ENCODE data around the gene ABHD16A.

Gene ABHD16A

DNA sequence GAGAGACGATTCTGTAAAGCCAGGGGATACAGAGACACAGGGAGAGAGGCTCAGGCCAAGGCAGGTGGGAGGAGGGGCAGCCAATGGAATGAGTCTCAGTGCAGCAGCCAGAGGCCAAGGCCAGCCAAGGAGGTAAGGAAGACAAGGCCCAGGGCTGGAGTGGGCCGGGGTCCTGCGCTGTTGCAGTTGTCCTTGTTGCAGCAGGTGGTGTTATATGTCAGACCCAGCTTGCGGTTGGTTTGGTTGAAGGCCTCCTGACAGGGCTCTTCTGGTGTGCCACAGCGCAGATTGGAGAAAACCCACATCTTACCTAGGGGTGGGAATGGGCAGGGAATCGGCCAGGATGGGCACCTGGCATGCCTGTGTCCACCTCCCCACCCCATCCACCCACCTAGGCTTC is 15.9 kb upstream of the ABHD16A start:
- Mint-ChIP-seq H3K36me3 (ENCODE audit: low read depth) (peaks cover 2% of the 10 kb centered on the region), H3K9me3 (no peaks in the 10 kb centered on the region), H3K27me3 (ENCODE audit: low read depth, poor library complexity) (no peaks in the 10 kb centered on the region), H3K27ac (peak overlapping the region; percentile 3), H3K4me1 (peaks cover 40% of the 10 kb centered on the region), H3K4me3 (no peak overlapping the region)
- no peak for DNase-seq
- TF ChIP-seq, protein P1, sequence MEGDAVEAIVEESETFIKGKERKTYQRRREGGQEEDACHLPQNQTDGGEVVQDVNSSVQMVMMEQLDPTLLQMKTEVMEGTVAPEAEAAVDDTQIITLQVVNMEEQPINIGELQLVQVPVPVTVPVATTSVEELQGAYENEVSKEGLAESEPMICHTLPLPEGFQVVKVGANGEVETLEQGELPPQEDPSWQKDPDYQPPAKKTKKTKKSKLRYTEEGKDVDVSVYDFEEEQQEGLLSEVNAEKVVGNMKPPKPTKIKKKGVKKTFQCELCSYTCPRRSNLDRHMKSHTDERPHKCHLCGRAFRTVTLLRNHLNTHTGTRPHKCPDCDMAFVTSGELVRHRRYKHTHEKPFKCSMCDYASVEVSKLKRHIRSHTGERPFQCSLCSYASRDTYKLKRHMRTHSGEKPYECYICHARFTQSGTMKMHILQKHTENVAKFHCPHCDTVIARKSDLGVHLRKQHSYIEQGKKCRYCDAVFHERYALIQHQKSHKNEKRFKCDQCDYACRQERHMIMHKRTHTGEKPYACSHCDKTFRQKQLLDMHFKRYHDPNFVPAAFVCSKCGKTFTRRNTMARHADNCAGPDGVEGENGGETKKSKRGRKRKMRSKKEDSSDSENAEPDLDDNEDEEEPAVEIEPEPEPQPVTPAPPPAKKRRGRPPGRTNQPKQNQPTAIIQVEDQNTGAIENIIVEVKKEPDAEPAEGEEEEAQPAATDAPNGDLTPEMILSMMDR (IDR thresholded peaks at IDR 0.05) = no peak

DNA sequence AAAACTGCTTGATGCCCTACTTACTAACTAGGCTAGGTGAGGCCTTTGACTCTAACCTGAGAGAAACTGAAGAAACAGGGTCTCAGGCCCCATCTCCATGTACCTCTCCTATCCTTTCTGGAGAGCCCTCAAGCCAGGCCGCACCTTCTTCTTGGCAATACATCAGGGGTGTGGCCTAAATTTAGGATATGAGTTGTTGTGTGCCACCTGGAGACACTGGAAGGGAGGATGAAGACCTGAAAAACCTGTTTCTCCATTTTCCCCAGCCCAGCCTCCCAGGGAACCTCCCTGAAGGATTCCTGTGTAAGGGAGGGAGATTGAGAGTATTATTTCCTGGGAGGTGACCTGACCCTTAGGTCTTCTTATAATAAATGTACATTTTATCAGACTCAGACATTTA is 15.1 kb upstream of the ABHD16A start:
- no peak for DNase-seq
- Mint-ChIP-seq H3K9me3 (no peaks in the 10 kb centered on the region), H3K4me3 (no peak overlapping the region), H3K36me3 (ENCODE audit: low read depth) (no peaks in the 10 kb centered on the region), H3K27ac (no peak overlapping the region), H3K27me3 (ENCODE audit: low read depth, poor library complexity) (no peaks in the 10 kb centered on the region), H3K4me1 (peaks cover 45% of the 10 kb centered on the region)
- TF ChIP-seq, protein P1 (IDR thresholded peaks at IDR 0.05) = no peak

DNA sequence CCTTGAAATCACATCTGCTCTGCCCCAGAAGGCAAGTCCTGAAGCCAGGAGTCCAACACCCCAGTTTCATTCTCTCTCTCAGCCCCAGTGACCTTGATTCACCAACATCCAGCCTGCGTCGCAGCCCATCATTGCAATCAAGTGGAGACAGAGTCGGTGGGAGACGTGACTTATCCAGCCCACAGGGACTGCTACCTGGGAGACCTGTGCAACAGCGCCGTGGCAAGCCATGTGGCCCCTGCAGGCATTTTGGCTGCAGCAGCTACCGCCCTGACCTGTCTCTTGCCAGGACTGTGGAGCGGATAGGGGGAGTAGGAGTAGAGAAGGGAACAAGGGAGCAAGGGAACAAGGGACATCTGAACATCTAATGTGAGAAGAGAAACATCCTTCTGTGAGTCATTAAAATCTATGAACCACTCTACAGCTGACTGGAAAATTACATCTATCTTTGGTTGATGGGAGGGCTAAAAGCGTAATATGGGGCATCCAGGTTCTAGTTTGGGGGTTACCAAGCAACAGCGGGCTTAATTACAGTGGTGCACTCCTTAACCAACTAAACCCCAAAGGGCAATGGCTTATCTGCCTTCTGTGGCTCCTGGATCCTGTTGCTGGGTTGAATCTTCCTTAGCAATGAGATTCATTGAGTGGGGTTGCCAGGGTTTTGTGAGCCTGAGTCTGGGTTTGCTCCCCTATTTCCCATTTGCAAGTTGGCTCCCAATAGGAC is 14.5 kb upstream of the ABHD16A start:
- TF ChIP-seq, protein P1 (IDR thresholded peaks at IDR 0.05) = no peak
- H3K4me3 Mint-ChIP-seq = no peak overlapping the region
- H3K4me1 Mint-ChIP-seq = peaks cover 51% of the 10 kb centered on the region
- H3K9me3 Mint-ChIP-seq = no peaks in the 10 kb centered on the region
- no peaks in the 10 kb centered on the region for H3K27me3 Mint-ChIP-seq (ENCODE audit: low read depth, poor library complexity)
- DNase-seq = peak; percentile 29
- no peaks in the 10 kb centered on the region for H3K36me3 Mint-ChIP-seq (ENCODE audit: low read depth)
- H3K27ac Mint-ChIP-seq = no peak overlapping the region

DNA sequence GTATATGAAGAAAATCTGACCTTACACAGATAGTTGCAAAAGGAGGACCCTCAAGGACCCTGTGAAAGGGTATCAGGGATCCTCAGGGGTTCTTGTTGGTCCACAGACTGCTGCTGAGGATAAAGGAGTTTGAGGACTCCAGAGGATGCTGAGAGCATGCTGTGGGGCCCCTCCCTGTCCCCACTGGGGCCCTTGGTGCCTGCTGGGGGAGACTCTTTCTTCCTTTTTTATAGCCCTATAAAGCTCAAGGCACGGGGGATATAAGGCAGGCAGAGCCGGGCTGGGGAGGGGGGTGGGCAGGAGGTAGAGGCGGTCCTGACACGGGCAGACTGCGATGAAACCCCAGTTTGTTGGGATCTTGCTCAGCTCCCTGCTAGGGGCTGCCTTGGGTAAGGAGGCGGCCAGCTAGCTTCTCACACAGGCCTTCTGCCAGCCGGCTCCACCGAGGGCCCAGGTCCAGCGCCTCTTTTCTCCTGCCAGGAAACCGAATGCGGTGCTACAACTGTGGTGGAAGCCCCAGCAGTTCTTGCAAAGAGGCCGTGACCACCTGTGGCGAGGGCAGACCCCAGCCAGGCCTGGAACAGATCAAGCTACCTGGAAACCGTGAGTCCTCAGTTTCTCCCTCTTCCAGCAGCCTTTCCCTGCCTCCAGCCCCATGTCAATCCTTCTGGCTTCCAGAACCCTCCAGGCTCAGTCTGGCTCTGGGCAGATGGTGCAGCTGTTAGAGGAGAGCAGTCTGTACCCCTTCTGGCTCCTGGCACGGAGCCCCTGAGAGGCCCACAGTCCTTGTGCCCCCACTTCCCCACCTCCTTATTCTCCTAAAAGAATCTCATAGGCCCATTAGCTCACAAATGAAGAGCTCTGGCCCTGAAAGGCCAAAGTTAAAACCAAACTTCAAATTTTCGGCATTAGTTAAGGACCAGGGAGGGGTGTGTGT is 12.2 kb upstream of the ABHD16A start, which contains the start of gene LY6G6D:
Gene LY6G6D (plus strand): TSS at position 327 of the 937 bp plus-strand sequence. CDS start 8 bp downstream, at position 335.
- Mint-ChIP-seq H3K36me3 (ENCODE audit: low read depth) (no peaks in the 10 kb centered on the region), H3K4me3 (peak within 1 kb of the TSS; percentile 68), H3K27ac (peak within 1 kb of the TSS; percentile 98), H3K4me1 (peaks cover 74% of the 10 kb centered on the region), H3K9me3 (no peaks in the 10 kb centered on the region), H3K27me3 (ENCODE audit: low read depth, poor library complexity) (no peaks in the 10 kb centered on the region)
- peak; percentile 17 for DNase-seq
- TF ChIP-seq, protein P1 (IDR thresholded peaks at IDR 0.05) = no peak

DNA sequence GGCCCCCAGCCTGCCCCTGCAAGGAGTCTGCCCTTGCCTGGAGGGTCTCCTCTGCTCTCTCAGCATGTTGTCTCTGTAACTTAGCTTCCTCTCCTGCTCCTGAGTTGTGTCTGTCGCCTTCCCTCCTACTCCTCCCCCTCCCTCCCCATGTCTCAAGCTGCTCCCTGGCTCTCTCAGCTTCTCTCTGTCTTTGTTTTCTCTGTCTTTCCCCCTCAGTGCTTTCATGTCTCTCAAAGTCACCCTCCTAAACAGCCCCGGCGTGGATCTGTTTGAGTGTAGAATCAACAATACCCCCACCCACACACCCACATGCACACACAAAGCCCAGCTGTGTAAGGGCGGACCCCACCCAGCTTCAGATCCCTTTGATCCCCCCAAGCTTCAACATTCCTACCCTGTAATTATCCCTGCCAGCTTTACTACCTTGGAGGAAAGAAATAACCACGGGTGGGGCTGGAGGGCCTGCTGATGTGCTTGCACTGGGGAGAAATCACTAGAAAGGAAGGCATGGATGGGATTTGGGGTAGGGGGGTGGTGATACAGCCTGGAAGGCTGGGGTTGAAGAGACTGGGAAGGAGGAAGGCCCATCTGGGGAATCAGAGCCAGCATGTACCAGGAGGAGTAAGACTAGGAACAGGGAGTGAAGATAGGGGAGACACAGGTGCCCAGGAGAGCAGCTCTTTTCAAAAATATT is 11.0 kb upstream of the ABHD16A start:
- peak overlapping the region; percentile 68 for H3K4me3 Mint-ChIP-seq
- H3K4me1 Mint-ChIP-seq = peaks cover 76% of the 10 kb centered on the region
- DNase-seq = peak; percentile 23

More for the DNA sequence above, 11.0 kb upstream of the ABHD16A start:
- no peaks in the 10 kb centered on the region for H3K9me3 Mint-ChIP-seq
- no peaks in the 10 kb centered on the region for H3K36me3 Mint-ChIP-seq (ENCODE audit: low read depth)
- H3K27me3 Mint-ChIP-seq (ENCODE audit: low read depth, poor library complexity) = no peaks in the 10 kb centered on the region
- H3K27ac Mint-ChIP-seq = peak overlapping the region; percentile 98
- TF ChIP-seq, protein P1 (IDR thresholded peaks at IDR 0.05) = no peak
